Hair follicle dermal papilla cell (primary cell): Measurements from ENCODE around the gene FLNA. TPM values are rescaled to one million over a fixed set of nuclear protein-coding genes. Genes with fewer than 3 reads are reported as not detected.

ENCODE experiments used
- small RNA-seq: library from RNA; depleted of rRNA; stranded (forward); fragments of <200 nt; gene quantifications from one replicate; pipeline ENCODE3, GENCODE V24; 2012
- total RNA-seq: library from RNA; depleted of rRNA; stranded (reverse); fragments of >200 nt; gene quantifications from 2 replicates; pipeline ENCODE4 v1.2.3, GENCODE V29; 2012

Gene FLNA
- 4,119 and 4,322 TPM in 2 replicates for total RNA-seq

GRCh38 chrX:154374313-154375155, at the start of gene FLNA:
FLNA (minus strand) TSS chrX:154374634; CDS start chrX:154371245, 3,389 bp downstream.

GRCh38 chrX:154409222-154409871, 34.9 kb upstream of the FLNA start, which contains the start of gene DNASE1L1:
DNASE1L1 (minus strand) TSS chrX:154409254; CDS start chrX:154405568, 3,686 bp downstream.

GRCh38 chrX:154397888-154398667, 23.6 kb upstream of the FLNA start, which contains the start of gene RPL10:
RPL10 (plus strand) TSS chrX:154398377; CDS start chrX:154398520, 143 bp downstream.

GRCh38 chrX:154378799-154379568, 4.5 kb upstream of the FLNA start, which contains the start of gene EMD:
EMD (plus strand) TSS chrX:154379295; CDS start chrX:154379485, 190 bp downstream.

Small RNA genes within 50 kb of the gene (small RNA-seq; reads per million reads assigned to genes)
- gene SNORA70 = not detected

Other genes starting within 250 kb of the FLNA start
- gene OPN1LW, start 230.4 kb downstream of the FLNA start, total RNA-seq = not detected in 2 replicates
- not detected in 2 replicates for gene OPN1MW, start 192.0 kb downstream of the FLNA start, total RNA-seq
- gene OPN1MW2, start 154.9 kb downstream of the FLNA start, total RNA-seq = not detected in 2 replicates
- gene OPN1MW3, start 117.1 kb downstream of the FLNA start, total RNA-seq = not detected in 2 replicates
- not detected in 2 replicates for gene TEX28, start 79.5 kb downstream of the FLNA start, total RNA-seq
- gene TKTL1, start 78.8 kb downstream of the FLNA start, total RNA-seq = not detected in 2 replicates
- gene EMD, start 4.7 kb upstream of the FLNA start, total RNA-seq = 29.2 and 39.7 TPM in 2 replicates
- 1,504 and 2,235 TPM in 2 replicates for gene RPL10, start 23.7 kb upstream of the FLNA start, total RNA-seq
- gene DNASE1L1, start 34.6 kb upstream of the FLNA start, total RNA-seq = 54.7 and 73.2 TPM in 2 replicates
- gene TAFAZZIN, start 36.9 kb upstream of the FLNA start, total RNA-seq = 19.9 and 22.6 TPM in 2 replicates
- gene ATP6AP1, start 54.0 kb upstream of the FLNA start, total RNA-seq = 52.0 and 53.1 TPM in 2 replicates
- 117 and 119 TPM in 2 replicates for gene GDI1, start 62.5 kb upstream of the FLNA start, total RNA-seq
- 37.2 and 47.6 TPM in 2 replicates for gene FAM50A, start 69.5 kb upstream of the FLNA start, total RNA-seq
- 23.8 and 35.0 TPM in 2 replicates for gene PLXNA3, start 83.6 kb upstream of the FLNA start, total RNA-seq
- gene LAGE3, start 104.6 kb upstream of the FLNA start, total RNA-seq = 13.3 and 19.4 TPM in 2 replicates
- 39.1 and 43.0 TPM in 2 replicates for gene UBL4A, start 112.0 kb upstream of the FLNA start, total RNA-seq
- 31.8 and 35.3 TPM in 2 replicates for gene SLC10A3, start 116.0 kb upstream of the FLNA start, total RNA-seq
- gene FAM3A, start 141.6 kb upstream of the FLNA start, total RNA-seq = 25.4 and 28.1 TPM in 2 replicates
- gene G6PD, start 172.2 kb upstream of the FLNA start, total RNA-seq = 98.6 and 101 TPM in 2 replicates
- gene IKBKG, start 173.0 kb upstream of the FLNA start, total RNA-seq = 12.7 and 15.2 TPM in 2 replicates
- not detected in 2 replicates for gene CTAG1A, start 210.5 kb upstream of the FLNA start, total RNA-seq
- not detected in 2 replicates for gene CTAG1B, start 244.6 kb upstream of the FLNA start, total RNA-seq